Body of pancreas (tissue), 4 donors: ENCODE data around the gene S1PR2. TPM values are rescaled to one million over a fixed set of nuclear protein-coding genes. Genes with fewer than 3 reads are reported as not detected.
"Not testable (repeated sequence)": the region's sequence is repeated elsewhere in the genome, so short reads cannot be mapped to it uniquely, and the experiment has no call there.

ENCODE experiments used
- ATAC-seq: fragments of 150-250 bp; one replicate; pipeline ENCODE4 v1.9.1; 2016
- DNase-seq, 4 donors: peaks; one replicate each; pipeline ENCODE4 v3.0.0-alpha.2; 2019
- H3K27ac ChIP-seq, 4 donors: fragments of 200-600 bp; sonication (generic); 1 replicate in 3 of 4; 2 replicates in 1 of 4; pipeline versions ENCODE4 v1.5.1 to v1.6.1; 2016 to 2019; ENCODE audit warnings: mild to moderate bottlenecking in 1 of 4, mixed read lengths in 1 of 4, moderate library complexity in 1 of 4
- H3K27me3 ChIP-seq, 2 donors: fragments of 200-600 bp; sonication (generic); one replicate each; pipeline ENCODE4 v1.6.0; 2016; ENCODE audit warnings: mild to moderate bottlenecking in 1 of 2
- H3K36me3 ChIP-seq, 2 donors: fragments of 200-600 bp; sonication (generic); replicated peaks in 1 of 2; 2 replicates each; pipeline ENCODE4 v1.5.1; 2016; ENCODE audit warnings: low read depth in 2 of 2; ENCODE audit not compliant: insufficient read depth in 1 of 2
- H3K4me1 ChIP-seq: fragments of 200-600 bp; sonication (generic); one replicate; pipeline ENCODE4 v1.6.0; 2016
- H3K4me3 ChIP-seq, 2 donors: fragments of 200-600 bp; sonication (generic); 1 replicate in 1 of 2; 2 replicates in 1 of 2; pipeline ENCODE4 v1.5.1; 2016 to 2019
- H3K9me3 ChIP-seq, 3 donors: fragments of 200-600 bp; sonication (generic); 1 replicate in 2 of 3; 2 replicates in 1 of 3; pipeline ENCODE4 v1.5.1; 2016
- CTCF ChIP-seq, 7 experiments: fragments of 450-650 bp in 4 of 7; fragments of 200-600 bp in 3 of 7; sonication (generic) in 3 of 7; IDR thresholded peaks; one replicate each; pipeline ENCODE4 v1.5.1; 2016 to 2019; ENCODE audit warnings: antibody characterized with exemption in 7 of 7
- POLR2A ChIP-seq, 3 donors: fragments of 450-650 bp; IDR thresholded peaks; one replicate each; pipeline ENCODE4 v1.6.1; 2016; ENCODE audit warnings: antibody characterized with exemption in 3 of 3, mild to moderate bottlenecking in 2 of 3
- WGBS, 2 donors: methylation state at CpG; one replicate each; pipeline ENCODE4 v1.1.5; 2017; 5-methylcytosine and 5-hydroxymethylcytosine counted together
- intact Hi-C: fragments of 100-400 bp; cut with DNase I; formaldehyde crosslinking; loops from one replicate; pipeline ENCODE4 v1.15.1; 2023
- total RNA-seq, 2 donors: library from RNA; depleted of rRNA; stranded (reverse); fragments of >200 nt; gene quantifications; one replicate each; pipeline ENCODE4 v1.1.0, GENCODE V29; 2016

Gene S1PR2
- total RNA-seq, 2 donors from 2014 or later: 2.6 to 3.6 TPM

GRCh38 chr19:10237702-10238101 is 6.6 kb upstream of the S1PR2 start:
- TF ChIP-seq POLR2A (IDR thresholded peaks at IDR 0.05) (no peak), CTCF (IDR thresholded peaks at IDR 0.05) (no peak)
- DNase-seq: no peak
- intact Hi-C loops: no loop called here
- Histone ChIP-seq H3K9me3 (no peaks in the 10 kb centered on the region), H3K4me3 (no peak overlapping the region), H3K27me3 (no peaks in the 10 kb centered on the region), H3K36me3 (no peaks in the 10 kb centered on the region), H3K27ac (peak overlapping the region in 1 of 4 donors; percentile 52), H3K4me1 (no peaks in the 10 kb centered on the region)
- ATAC-seq: no peak
- WGBS, 2 donors: 87 to 90% methylated on average over 6 of the region's 6 CpGs

GRCh38 chr19:10235409-10235808 is 4.3 kb upstream of the S1PR2 start:
- H3K4me1 ChIP-seq, H3K4me3 ChIP-seq, DNase-seq, H3K27me3 ChIP-seq, intact Hi-C loops, ATAC-seq, H3K36me3 ChIP-seq, H3K9me3 ChIP-seq: not testable (repeated sequence)
- peak overlapping the region in 2 of 4 donors; percentile 57 to 65 for H3K27ac ChIP-seq
- 84 to 91% methylated on average over 7 of the region's 7 CpGs for WGBS, 2 donors

GRCh38 chr19:10235003-10235402 is 3.9 kb upstream of the S1PR2 start:
- H3K9me3 ChIP-seq: no peaks in the 10 kb centered on the region
- H3K27me3 ChIP-seq: no peaks in the 10 kb centered on the region
- no peak overlapping the region for H3K4me3 ChIP-seq
- ATAC-seq (no peak), DNase-seq (no peak)
- H3K4me1 ChIP-seq: peaks cover 13% of the 10 kb centered on the region
- H3K27ac ChIP-seq: no peak overlapping the region
- WGBS, 2 donors: 69 to 76% methylated on average over 4 of the region's 4 CpGs
- H3K36me3 ChIP-seq: no peaks in the 10 kb centered on the region
- no peak for TF ChIP-seq POLR2A (IDR thresholded peaks at IDR 0.05)
- no peak for TF ChIP-seq CTCF (IDR thresholded peaks at IDR 0.05)
- intact Hi-C loops: no loop called here

- Histone ChIP-seq H3K4me1 (peaks cover 18% of the 10 kb centered on the region), H3K4me3 (no peak overlapping the region), H3K9me3 (no peaks in the 10 kb centered on the region), H3K36me3 (no peaks in the 10 kb centered on the region), H3K27me3 (no peaks in the 10 kb centered on the region), H3K27ac (no peak overlapping the region)
- WGBS, 2 donors: 64 to 70% methylated on average over 4 of the region's 4 CpGs
- ATAC-seq: no peak
- TF ChIP-seq CTCF (IDR thresholded peaks at IDR 0.05): no peak
- no peak for TF ChIP-seq POLR2A (IDR thresholded peaks at IDR 0.05)
- intact Hi-C loops: no loop called here
- no peak for DNase-seq
Observed at GRCh38 chr19:10233946-10234345, 2.8 kb upstream of the S1PR2 start.

- no peaks in the 10 kb centered on the region for H3K27me3 ChIP-seq
- intact Hi-C loops: no loop called here
- H3K36me3 ChIP-seq: no peaks in the 10 kb centered on the region
- TF ChIP-seq CTCF (IDR thresholded peaks at IDR 0.05): no peak
- no peak for TF ChIP-seq POLR2A (IDR thresholded peaks at IDR 0.05)
- no peak for DNase-seq
- H3K9me3 ChIP-seq: no peaks in the 10 kb centered on the region
- 68 to 70% methylated on average over 7 of the region's 8 CpGs for WGBS, 2 donors
- ATAC-seq: no peak
- H3K4me3 ChIP-seq: peak overlapping the region; percentile 68 to 73
- H3K27ac ChIP-seq: peak overlapping the region in 3 of 4 donors; percentile 63 to 79 (median 69)
- peaks cover 18% of the 10 kb centered on the region for H3K4me1 ChIP-seq
Observed at GRCh38 chr19:10231612-10232228, 589 bp upstream of the S1PR2 start.
